IMR-90 (cell line): ENCODE measurements around the gene TENM3. TPM values are rescaled to one million over a fixed set of nuclear protein-coding genes. Genes with fewer than 3 reads are reported as not detected.

ENCODE experiments used
- ATAC-seq: fragments of 200-7000 bp; cut with Tn5 transposase; 2 replicates; pipeline ENCODE4 v1.9.1; 2020; ENCODE audit warnings: low read depth, mild to moderate bottlenecking, moderate library complexity
- BruUV-seq: library from RNA; stranded (reverse); fragments of 400-500 nt; replicated peaks from 2 replicates; lab custom pipeline; 2021; lab: Mats Ljungman, UMichigan
- CTCF ChIA-PET: fragments of 300-600 bp; formaldehyde crosslinking; extraction: SDS; loops from one replicate; lab custom pipeline; 2021; ENCODE audit warnings: antibody characterized with exemption; lab: Yijun Ruan, JAX
- POLR2A ChIA-PET: fragments of 300-600 bp; sonication (Branson Sonifier 250); formaldehyde crosslinking; loops from one replicate; lab custom pipeline; 2022; ENCODE audit warnings: antibody characterized with exemption; ENCODE audit not compliant: unreplicated experiment; lab: Charles Lee
- DNase-seq: peaks from one replicate; pipeline ENCODE4 v3.0.0; 2013
- H2AFZ ChIP-seq: replicated peaks from 2 replicates; pipeline ENCODE3; 2013; ENCODE audit warnings: low read length, mild to moderate bottlenecking; ENCODE audit not compliant: poor library complexity
- H2AK5ac ChIP-seq: 2 replicates; pipeline ENCODE4 v1.6.1; 2013; ENCODE audit warnings: low read depth, low read length, inconsistent platforms
- H2AK9ac ChIP-seq: replicated peaks from 2 replicates; pipeline ENCODE3; 2013; ENCODE audit warnings: mild to moderate bottlenecking, low read depth, low read length, moderate library complexity; ENCODE audit not compliant: poor library complexity
- H2BK120ac ChIP-seq: 2 replicates; pipeline ENCODE4 v1.6.1; 2013; ENCODE audit warnings: low read depth, low read length, inconsistent platforms
- H2BK15ac ChIP-seq: 3 replicates; pipeline ENCODE4 v1.6.1; 2013; ENCODE audit warnings: low read depth, low read length, inconsistent platforms
- H2BK20ac ChIP-seq: 2 replicates; pipeline ENCODE4 v1.6.1; 2013; ENCODE audit warnings: low read depth, mild to moderate bottlenecking, inconsistent platforms, low read length, moderate library complexity
- H2BK5ac ChIP-seq: 2 replicates; pipeline ENCODE4 v1.6.1; 2013; ENCODE audit warnings: mild to moderate bottlenecking, low read depth, low read length, inconsistent platforms; ENCODE audit not compliant: poor library complexity, severe bottlenecking
- H3K14ac ChIP-seq: replicated peaks from 2 replicates; pipeline ENCODE4 v1.6.1; 2013; ENCODE audit warnings: low read depth, low read length, inconsistent platforms
- H3K18ac ChIP-seq: 2 replicates; pipeline ENCODE4 v1.6.1; 2013; ENCODE audit warnings: low read depth, low read length, control low read depth
- H3K23ac ChIP-seq: 2 replicates; pipeline ENCODE4 v1.6.1; 2013; ENCODE audit warnings: low read depth, low read length, inconsistent platforms
- H3K27ac ChIP-seq: 2 replicates; pipeline ENCODE4 v1.5.1; 2013; ENCODE audit warnings: mild to moderate bottlenecking, control low read depth, low read length; ENCODE audit not compliant: insufficient read depth
- H3K27me3 ChIP-seq: 2 replicates; pipeline ENCODE4 v1.6.1; 2013; ENCODE audit warnings: low read length; ENCODE audit not compliant: control insufficient read depth, insufficient read depth
- H3K36me3 ChIP-seq: 2 replicates; pipeline ENCODE4 v1.6.1; 2013; ENCODE audit warnings: low read length, mixed read lengths; ENCODE audit not compliant: control insufficient read depth, insufficient read depth
- H3K4ac ChIP-seq: 2 replicates; pipeline ENCODE4 v1.6.1; 2013; ENCODE audit warnings: low read depth, low read length, inconsistent platforms
- H3K4me1 ChIP-seq: 2 replicates; pipeline ENCODE4 v1.6.1; 2013; ENCODE audit warnings: low read length, mixed read lengths; ENCODE audit not compliant: control insufficient read depth, insufficient read depth
- H3K4me2 ChIP-seq: 2 replicates; pipeline ENCODE4 v1.6.1; 2013; ENCODE audit warnings: low read depth, mild to moderate bottlenecking, control low read depth, low read length, moderate library complexity
- H3K4me3 ChIP-seq: 2 replicates; pipeline ENCODE4 v1.5.1; 2013; ENCODE audit warnings: low read depth, mild to moderate bottlenecking, control low read depth, low read length, moderate library complexity; ENCODE audit not compliant: insufficient read depth
- H3K56ac ChIP-seq: 2 replicates; pipeline ENCODE4 v1.6.1; 2013; ENCODE audit warnings: low read length, inconsistent platforms; ENCODE audit not compliant: insufficient read depth; ENCODE audit errors: extremely low read depth
- H3K79me1 ChIP-seq, 2 experiments: 2 replicates each; pipeline ENCODE4 v1.6.1; 2013; ENCODE audit warnings: low read length in 2 of 2, inconsistent platforms in 1 of 2, low read depth in 1 of 2
- H3K9ac ChIP-seq: 2 replicates; pipeline ENCODE4 v1.6.1; 2013; ENCODE audit warnings: low read depth, low read length, control low read depth
- H3K9me1 ChIP-seq: 2 replicates; pipeline ENCODE4 v1.6.1; 2013; ENCODE audit warnings: low read length, inconsistent platforms; ENCODE audit not compliant: insufficient read depth
- H3K9me3 ChIP-seq: 2 replicates; pipeline ENCODE4 v1.6.1; 2013; ENCODE audit warnings: low read length; ENCODE audit not compliant: control insufficient read depth, insufficient read depth
- H4K20me1 ChIP-seq: 2 replicates; pipeline ENCODE4 v1.6.1; 2013; ENCODE audit warnings: low read length, inconsistent platforms; ENCODE audit not compliant: insufficient read depth
- H4K5ac ChIP-seq: 2 replicates; pipeline ENCODE4 v1.6.1; 2013; ENCODE audit warnings: mild to moderate bottlenecking, low read depth, low read length, control low read depth
- H4K8ac ChIP-seq, 2 experiments: 2 replicates each; pipeline ENCODE4 v1.6.1; 2013; ENCODE audit warnings: low read depth in 2 of 2, low read length in 2 of 2, control low read depth in 1 of 2, inconsistent platforms in 1 of 2
- H4K91ac ChIP-seq: 2 replicates; pipeline ENCODE4 v1.6.1; 2013; ENCODE audit warnings: low read depth, low read length, inconsistent platforms; ENCODE audit not compliant: insufficient read depth
- BHLHE40 ChIP-seq: fragments of 150-350 bp; IDR thresholded peaks from 2 replicates; pipeline ENCODE4 v1.6.1; 2016; ENCODE audit warnings: mild to moderate bottlenecking, low read depth, low read length
- CEBPB ChIP-seq: IDR thresholded peaks from 2 replicates; pipeline ENCODE4 v1.6.1; 2012; ENCODE audit warnings: low read depth, low read length, improper control_type of control experiment
- CHD1 ChIP-seq: IDR thresholded peaks from 2 replicates; pipeline ENCODE4 v1.6.1; 2012; ENCODE audit warnings: low read depth, low read length, improper control_type of control experiment
- FOS ChIP-seq: fragments of 150-350 bp; IDR thresholded peaks from 2 replicates; pipeline ENCODE4 v1.6.1; 2016; ENCODE audit warnings: low read depth, low read length
- MAFK ChIP-seq: IDR thresholded peaks from 2 replicates; pipeline ENCODE4 v1.6.1; 2012; ENCODE audit warnings: low read depth, low read length, improper control_type of control experiment
- MAZ ChIP-seq: IDR thresholded peaks from 2 replicates; pipeline ENCODE4 v1.6.1; 2012; ENCODE audit warnings: low read depth, mild to moderate bottlenecking, low read length, improper control_type of control experiment, moderate library complexity, borderline replicate concordance
- NFE2L2 ChIP-seq: fragments of 150-350 bp; IDR thresholded peaks from 2 replicates; pipeline ENCODE4 v1.6.1; 2016; ENCODE audit warnings: low read depth, mild to moderate bottlenecking, low read length
- POLR2A ChIP-seq: IDR thresholded peaks from 2 replicates; pipeline ENCODE4 v1.6.1; 2012; ENCODE audit warnings: mild to moderate bottlenecking, low read depth, low read length
- RAD21 ChIP-seq: IDR thresholded peaks from 2 replicates; pipeline ENCODE4 v1.6.1; 2012; ENCODE audit warnings: low read length, improper control_type of control experiment
- RFX5 ChIP-seq: IDR thresholded peaks from 2 replicates; pipeline ENCODE4 v1.8.0; 2012; ENCODE audit warnings: low read depth, mild to moderate bottlenecking, low read length, moderate library complexity
- SMC3 ChIP-seq: fragments of 150-350 bp; IDR thresholded peaks from 2 replicates; pipeline ENCODE4 v1.6.1; 2016; ENCODE audit warnings: low read depth, mild to moderate bottlenecking, antibody characterized with exemption, low read length, moderate library complexity
- WGBS, 2 experiments: methylation state at CpG; one replicate each; pipeline versions ENCODE4 v1.1.5 to v1.1.7; 2013; ENCODE audit warnings: missing lambda C conversion rate in 2 of 2; ENCODE audit not compliant: insufficient read length in 1 of 2; ENCODE audit errors: extremely low coverage in 2 of 2; 5-methylcytosine and 5-hydroxymethylcytosine counted together
- dilution Hi-C: fragments of 300-500 bp; cut with HindIII; formaldehyde crosslinking; loops from one replicate; pipeline ENCODE4 v1.14.3; 2018; ENCODE audit warnings: low sequenced_read_pairs; ENCODE audit not compliant: unreplicated experiment
- in situ Hi-C: fragments of 300-500 bp; cut with MboI; formaldehyde crosslinking; loops from 3 replicates; pipeline ENCODE4 v1.14.3; 2019; ENCODE audit warnings: low sequenced_read_pairs, inconsistent platforms, mixed read lengths
- intact Hi-C: fragments of 100-400 bp; cut with micrococcal nuclease; formaldehyde crosslinking; loops from 2 replicates; pipeline ENCODE4 v1.10.0; 2022
- polyA plus RNA-seq, 3 experiments: library from polyadenylated mRNA; depleted of rRNA; stranded (reverse); fragments of >200 nt; gene quantifications; 2 replicates each; pipeline ENCODE4 v1.2.3, GENCODE V29; 2012; ENCODE audit warnings: low replicate concordance in 1 of 3
- total RNA-seq: library from RNA; depleted of rRNA; stranded (reverse); fragments of >200 nt; gene quantifications from 2 replicates; pipeline ENCODE4 v1.2.3, GENCODE V29; 2012
- TF ChIP-seq, protein P1 (sequence below): fragments of 150-350 bp; IDR thresholded peaks from 2 replicates; pipeline ENCODE4 v1.6.1; 2016; ENCODE audit warnings: low read depth, mild to moderate bottlenecking, low read length, moderate library complexity, borderline replicate concordance

Gene TENM3
- total and polyA plus RNA-seq, 2 of the 4 experiments (the other 2 are of a cell fraction): 29.9 to 173 TPM

DNA sequence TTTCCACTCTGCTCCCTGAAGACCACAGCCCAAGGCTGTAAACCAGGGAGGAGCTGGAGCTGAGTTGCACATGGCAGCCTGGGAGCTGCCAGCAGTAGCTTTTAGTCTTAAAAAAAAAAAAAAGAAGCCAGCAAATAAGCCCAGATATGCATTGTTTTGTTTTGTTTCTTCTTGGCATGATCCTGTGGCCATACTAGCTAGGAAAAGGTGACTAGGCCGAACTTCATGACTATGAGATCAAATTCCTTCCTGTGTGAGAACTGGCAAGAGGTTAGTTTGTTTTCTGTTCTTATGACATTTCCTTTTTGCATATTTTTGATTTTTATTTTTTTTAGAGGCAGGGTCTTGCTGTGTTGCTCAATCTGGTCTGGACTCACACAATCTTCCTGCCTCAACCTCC is 350.7 kb downstream of the TENM3 start:
- Histone ChIP-seq H4K5ac (no peak overlapping the region), H3K23ac (no peak overlapping the region), H4K8ac (peak overlapping the region in 1 of 2 experiments; percentile 43; a peak in 2 of 4 replicates), H3K4me1 (peaks cover 3% of the 10 kb centered on the region; the same call in 1 of the 2 replicates), H3K14ac (no peak overlapping the region), H3K36me3 (no peaks in the 10 kb centered on the region), H3K27me3 (no peaks in the 10 kb centered on the region), H3K56ac (no peak overlapping the region), H3K18ac (no peak overlapping the region), H2BK20ac (no peak overlapping the region), H2AK9ac (no peak overlapping the region), H2AK5ac (no peak overlapping the region), H2BK120ac (no peak overlapping the region), H3K4me3 (no peak overlapping the region), H3K79me1 (peaks cover 5 to 9% of the 10 kb centered on the region in 2 experiments; a peak in 2 of 4 replicates), H3K9me3 (0 out of 2 replicates have a peak, but pooled peaks cover 4% of the 10 kb centered on the region), H3K9ac (no peak overlapping the region), H4K91ac (no peak overlapping the region), H3K4me2 (no peak overlapping the region), H2BK5ac (peak overlapping the region; percentile 5), H3K27ac (no peak overlapping the region), H4K20me1 (no peaks in the 10 kb centered on the region), H3K9me1 (no peaks in the 10 kb centered on the region), H2AFZ (no peak overlapping the region), H3K4ac (0 out of 2 replicates have a peak overlapping the region, but pooled peaks have one; percentile 28), H2BK15ac (peak overlapping the region; percentile 65; the same call in 1 of the 3 replicates)
- intact Hi-C loops: no loop called here
- DNase-seq (peak; percentile 45), ATAC-seq (peak; percentile 11; the same call in 1 of the 2 replicates)
- CTCF ChIA-PET: interaction anchor here (0.6 kb wide), 1 partner anchor 194 kb away, joined by 5 read pairs; no protein-coding TSS in a partner anchor
- dilution Hi-C loops: no loop called here
- BruUV-seq: no TSS peak
- in situ Hi-C loops: no loop called here
- TF ChIP-seq MAFK: no peak
- no peak for TF ChIP-seq RFX5
- no peak for TF ChIP-seq RAD21
- no peak for TF ChIP-seq FOS
- no peak for TF ChIP-seq POLR2A
- TF ChIP-seq MAZ: no peak
- no peak for TF ChIP-seq SMC3
- no peak for TF ChIP-seq CHD1
- TF ChIP-seq, protein P1, sequence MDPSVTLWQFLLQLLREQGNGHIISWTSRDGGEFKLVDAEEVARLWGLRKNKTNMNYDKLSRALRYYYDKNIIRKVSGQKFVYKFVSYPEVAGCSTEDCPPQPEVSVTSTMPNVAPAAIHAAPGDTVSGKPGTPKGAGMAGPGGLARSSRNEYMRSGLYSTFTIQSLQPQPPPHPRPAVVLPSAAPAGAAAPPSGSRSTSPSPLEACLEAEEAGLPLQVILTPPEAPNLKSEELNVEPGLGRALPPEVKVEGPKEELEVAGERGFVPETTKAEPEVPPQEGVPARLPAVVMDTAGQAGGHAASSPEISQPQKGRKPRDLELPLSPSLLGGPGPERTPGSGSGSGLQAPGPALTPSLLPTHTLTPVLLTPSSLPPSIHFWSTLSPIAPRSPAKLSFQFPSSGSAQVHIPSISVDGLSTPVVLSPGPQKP: no peak
- TF ChIP-seq NFE2L2: no peak
- no peak for TF ChIP-seq BHLHE40
- TF ChIP-seq CEBPB: no peak
- WGBS, 2 experiments: no CpG with 5 or more reads among the region's 1 CpG
- POLR2A ChIA-PET: no interaction called here
